T-helper 2 cell treated with Interferon-gamma antibody and Interleukin-4, amounts not matched to agents 100 ng/mL and 5 ng/mL, for 36 hours (primary cell): ENCODE measurements around the gene ZNF598. TPM values are rescaled to one million over a fixed set of nuclear protein-coding genes. Genes with fewer than 3 reads are reported as not detected.
"Not testable (repeated sequence)": the region's sequence is repeated elsewhere in the genome, so short reads cannot be mapped to it uniquely, and the experiment has no call there.

ENCODE experiments used
- intact Hi-C: fragments of 100-400 bp; cut with micrococcal nuclease; formaldehyde crosslinking; loops from one replicate; pipeline ENCODE4 v1.15.1; 2023
- total RNA-seq: library from RNA; stranded (reverse); gene quantifications from 2 replicates; pipeline ENCODE4 v1.2.3, GENCODE V29; 2022

ZNF598 gene
- total RNA-seq, 1 donor from 2014 or later, result 63.6 TPM

GRCh38 chr16:2040787-2041522 is 31.3 kb upstream of the ZNF598 start:
- intact Hi-C loops, result no loop called here

GRCh38 chr16:2040041-2040786 is 30.6 kb upstream of the ZNF598 start:
- intact Hi-C loops, result no loop called here

- intact Hi-C loops, result no loop called here
Observed at GRCh38 chr16:2039274-2040031, 29.8 kb upstream of the ZNF598 start.

- intact Hi-C loops, result no loop called here
Observed at GRCh38 chr16:2038382-2039231, 29.0 kb upstream of the ZNF598 start.

GRCh38 chr16:2037647-2038381 is 28.2 kb upstream of the ZNF598 start:
- intact Hi-C loops, result no loop called here

GRCh38 chr16:2037115-2037514 is 27.5 kb upstream of the ZNF598 start:
- intact Hi-C loops, result no loop called here

- intact Hi-C loops, result no loop called here
Observed at GRCh38 chr16:2036200-2036966, 26.8 kb upstream of the ZNF598 start.

- intact Hi-C loops, result no loop called here
Observed at GRCh38 chr16:2035431-2036199, 26.0 kb upstream of the ZNF598 start.

- intact Hi-C loops, result no loop called here
Observed at GRCh38 chr16:2034696-2035430, 25.2 kb upstream of the ZNF598 start.

GRCh38 chr16:2033909-2034695 is 24.5 kb upstream of the ZNF598 start:
- intact Hi-C loops, result not testable (repeated sequence)

- intact Hi-C loops, result no loop called here
Observed at GRCh38 chr16:2033057-2033908, 23.7 kb upstream of the ZNF598 start.

- intact Hi-C loops, result no loop called here
Observed at GRCh38 chr16:2032285-2033056, 22.9 kb upstream of the ZNF598 start.

GRCh38 chr16:2031081-2031577 is 21.5 kb upstream of the ZNF598 start:
- intact Hi-C loops, result no loop called here

GRCh38 chr16:2030036-2030435 is 20.4 kb upstream of the ZNF598 start:
- intact Hi-C loops, result no loop called here

- intact Hi-C loops, result no loop called here
Observed at GRCh38 chr16:2029350-2029749, 19.7 kb upstream of the ZNF598 start.
